Heart left ventricle (tissue), 13 donors: ENCODE data around the gene ADCY10.

Experiments used
- POLR2A ChIP-seq, 2 donors: fragments of 450-650 bp; IDR thresholded peaks; one replicate each; pipeline ENCODE4 v1.6.1; 2017; ENCODE audit warnings: antibody characterized with exemption in 2 of 2, mild to moderate bottlenecking in 2 of 2, moderate library complexity in 2 of 2
- TF ChIP-seq, protein P1 (sequence below), 12 donors: fragments of 200-600 bp; sonication (generic) in 4 of 12; IDR thresholded peaks; one replicate each; pipeline versions ENCODE4 v1.5.0 to v1.8.0; 2018 to 2022; ENCODE audit warnings: antibody characterized with exemption in 12 of 12, mild to moderate bottlenecking in 5 of 12
- donor health status: ischemic (EF 13 %, LVEDD 7.1; RV severe dilation, severe dysfunction).
- donor health status: DM: no; HTN: yes; CAD: no.
- donor health status: DM: no; HTN: no; CAD: no.
- donor health status: ischemic (EF 25% LVEDD 6.9; RV normal size, moderate dysfunction).
- donor health status: ischemic (EF 25% LVEDD 5.7; RV mildly dilated, moderate dysfunction).
- donor health status: ischemic (EF 35%, LVEDD 5.7; RV mildly dilated, moderate dysfunction).
- donor health status: nonischemic (EF 11% LVEDD 7.7; RV severe dilation, severe dysfunction).
- donor health status: DM: yes; HTN: yes; CAD: no.
- donor health status: PGD.
- donor health status: ischemic (EF 29% LVEDD 5.4; RV normal size, mild dysfunction).
- donor health status: nonischemic (EF 23%, LVEDD 6.1; RV moderate dilation, normal function).

DNA sequence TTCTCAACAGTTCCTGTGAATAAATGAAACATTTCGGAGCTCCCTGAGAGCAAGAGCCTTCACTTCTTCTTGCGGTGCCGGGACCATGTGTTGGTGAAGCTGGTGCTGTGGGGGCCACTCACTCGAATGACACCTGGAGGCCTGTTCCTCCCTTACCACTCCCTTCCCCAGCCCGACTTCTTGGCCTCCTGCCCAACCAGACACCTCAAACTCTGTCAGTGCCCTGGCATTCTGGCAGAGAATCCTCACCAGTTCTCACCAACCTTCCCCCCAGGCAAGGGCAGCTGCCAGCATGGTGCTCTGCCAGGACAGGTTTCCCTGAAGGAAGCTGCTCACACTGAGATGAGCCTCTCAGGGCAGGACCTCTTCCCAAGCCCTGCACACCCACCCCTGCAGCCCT, 123.8 kb downstream of the ADCY10 start:
- TF ChIP-seq, protein P1, sequence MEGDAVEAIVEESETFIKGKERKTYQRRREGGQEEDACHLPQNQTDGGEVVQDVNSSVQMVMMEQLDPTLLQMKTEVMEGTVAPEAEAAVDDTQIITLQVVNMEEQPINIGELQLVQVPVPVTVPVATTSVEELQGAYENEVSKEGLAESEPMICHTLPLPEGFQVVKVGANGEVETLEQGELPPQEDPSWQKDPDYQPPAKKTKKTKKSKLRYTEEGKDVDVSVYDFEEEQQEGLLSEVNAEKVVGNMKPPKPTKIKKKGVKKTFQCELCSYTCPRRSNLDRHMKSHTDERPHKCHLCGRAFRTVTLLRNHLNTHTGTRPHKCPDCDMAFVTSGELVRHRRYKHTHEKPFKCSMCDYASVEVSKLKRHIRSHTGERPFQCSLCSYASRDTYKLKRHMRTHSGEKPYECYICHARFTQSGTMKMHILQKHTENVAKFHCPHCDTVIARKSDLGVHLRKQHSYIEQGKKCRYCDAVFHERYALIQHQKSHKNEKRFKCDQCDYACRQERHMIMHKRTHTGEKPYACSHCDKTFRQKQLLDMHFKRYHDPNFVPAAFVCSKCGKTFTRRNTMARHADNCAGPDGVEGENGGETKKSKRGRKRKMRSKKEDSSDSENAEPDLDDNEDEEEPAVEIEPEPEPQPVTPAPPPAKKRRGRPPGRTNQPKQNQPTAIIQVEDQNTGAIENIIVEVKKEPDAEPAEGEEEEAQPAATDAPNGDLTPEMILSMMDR (IDR thresholded peaks at IDR 0.05): no peak
- TF ChIP-seq POLR2A (IDR thresholded peaks at IDR 0.05): no peak
